ENCODE measurements around the gene PPOX.

The PPOX gene

GRCh38 chr1:161216945-161217712 lies 50.9 kb downstream of the PPOX start:
- Histone ChIP-seq H3K36me3 (peaks cover 35% of the 10 kb centered on the region), H3K9me3 (no peaks in the 10 kb centered on the region), H3K27me3 (no peaks in the 10 kb centered on the region), H3K27ac (peak overlapping the region; percentile 92), H3K4me1 (ENCODE audit: control insufficient read depth in 1 of 2, insufficient read depth in 1 of 2, low read depth in 1 of 2, low read length in 1 of 2) (peaks cover 60 to 66% of the 10 kb centered on the region in 2 experiments), H3K4me3 (ENCODE audit: low read depth in 1 of 2, low read length in 1 of 2) (peak overlapping the region; percentile 64 to 87)
- TF ChIP-seq CTCF (IDR thresholded peaks at IDR 0.05) = no peak

GRCh38 chr1:161217831-161218230 lies 51.6 kb downstream of the PPOX start:
- H3K27ac ChIP-seq = peak overlapping the region; percentile 92
- no peaks in the 10 kb centered on the region for H3K27me3 ChIP-seq
- TF ChIP-seq CTCF (IDR thresholded peaks at IDR 0.05) = no peak
- peaks cover 63 to 66% of the 10 kb centered on the region in 2 experiments for H3K4me1 ChIP-seq (ENCODE audit: control insufficient read depth in 1 of 2, insufficient read depth in 1 of 2, low read depth in 1 of 2, low read length in 1 of 2)
- H3K4me3 ChIP-seq (ENCODE audit: low read depth in 1 of 2, low read length in 1 of 2) = peak overlapping the region; percentile 64 to 87
- no peaks in the 10 kb centered on the region for H3K9me3 ChIP-seq
- peaks cover 30% of the 10 kb centered on the region for H3K36me3 ChIP-seq

GRCh38 chr1:161218301-161219077 lies 52.3 kb downstream of the PPOX start:
- Histone ChIP-seq H3K27me3 (no peaks in the 10 kb centered on the region), H3K4me3 (ENCODE audit: low read depth in 1 of 2, low read length in 1 of 2) (peak overlapping the region; percentile 64 to 87), H3K4me1 (ENCODE audit: control insufficient read depth in 1 of 2, insufficient read depth in 1 of 2, low read depth in 1 of 2, low read length in 1 of 2) (peaks cover 56 to 60% of the 10 kb centered on the region in 2 experiments), H3K36me3 (peaks cover 34% of the 10 kb centered on the region), H3K27ac (peak overlapping the region; percentile 92), H3K9me3 (no peaks in the 10 kb centered on the region)
- no peak for TF ChIP-seq CTCF (IDR thresholded peaks at IDR 0.05)

- H3K9me3 ChIP-seq = no peaks in the 10 kb centered on the region
- H3K4me1 ChIP-seq (ENCODE audit: control insufficient read depth in 1 of 2, insufficient read depth in 1 of 2, low read depth in 1 of 2, low read length in 1 of 2) = peaks cover 48 to 52% of the 10 kb centered on the region in 2 experiments
- TF ChIP-seq CTCF (IDR thresholded peaks at IDR 0.05) = no peak
- no peaks in the 10 kb centered on the region for H3K27me3 ChIP-seq
- no peak overlapping the region for H3K4me3 ChIP-seq (ENCODE audit: low read depth in 1 of 2, low read length in 1 of 2)
- peaks cover 35% of the 10 kb centered on the region for H3K36me3 ChIP-seq
- peak overlapping the region; percentile 92 for H3K27ac ChIP-seq
Observed at GRCh38 chr1:161219078-161219892, 53.1 kb downstream of the PPOX start.

- peaks cover 35% of the 10 kb centered on the region for H3K36me3 ChIP-seq
- H3K4me1 ChIP-seq (ENCODE audit: control insufficient read depth in 1 of 2, insufficient read depth in 1 of 2, low read depth in 1 of 2, low read length in 1 of 2) = peaks cover 43 to 47% of the 10 kb centered on the region in 2 experiments
- no peaks in the 10 kb centered on the region for H3K9me3 ChIP-seq
- TF ChIP-seq CTCF (IDR thresholded peaks at IDR 0.05) = no peak
- no peaks in the 10 kb centered on the region for H3K27me3 ChIP-seq
- H3K4me3 ChIP-seq (ENCODE audit: low read depth in 1 of 2, low read length in 1 of 2) = no peak overlapping the region
- H3K27ac ChIP-seq = peak overlapping the region; percentile 92
Observed at GRCh38 chr1:161220002-161220401, 53.8 kb downstream of the PPOX start.

Measured in neutrophil (primary cell).